Vagina (tissue), 2 donors: ENCODE data around the gene NEK6. TPM values are rescaled to one million over a fixed set of nuclear protein-coding genes. Genes with fewer than 3 reads are reported as not detected.

Experiments
- DNase-seq, 2 donors: peaks; one replicate each; pipeline ENCODE4 v3.0.0-alpha.2; 2017; ENCODE audit errors: extremely low spot score in 2 of 2
- H3K27ac ChIP-seq: fragments of 200-600 bp; sonication (generic); one replicate; pipeline ENCODE4 v1.5.1; 2019
- H3K27me3 ChIP-seq: fragments of 200-600 bp; sonication (generic); one replicate; pipeline ENCODE4 v1.5.1; 2019
- H3K36me3 ChIP-seq, 2 donors: fragments of 200-600 bp; sonication (generic); one replicate each; pipeline ENCODE4 v1.5.1; 2017 to 2019
- H3K4me1 ChIP-seq: fragments of 200-600 bp; sonication (generic); one replicate; pipeline ENCODE4 v1.5.1; 2019
- H3K4me3 ChIP-seq, 2 donors: fragments of 200-600 bp; sonication (generic); 1 replicate in 1 of 2; 2 replicates in 1 of 2; pipeline ENCODE4 v1.5.1; 2016 to 2019
- H3K9me3 ChIP-seq: fragments of 200-600 bp; sonication (generic); one replicate; pipeline ENCODE4 v1.5.1; 2019
- CTCF ChIP-seq, 3 experiments: fragments of 450-650 bp in 2 of 3; fragments of 200-600 bp in 1 of 3; sonication (generic) in 1 of 3; IDR thresholded peaks; one replicate each; pipeline ENCODE4 v1.5.1; 2017 to 2019; ENCODE audit warnings: antibody characterized with exemption in 3 of 3, mild to moderate bottlenecking in 2 of 3, moderate library complexity in 2 of 3
- POLR2A ChIP-seq, 2 donors: fragments of 450-650 bp; IDR thresholded peaks; one replicate each; pipeline ENCODE4 v1.6.1; 2017; ENCODE audit warnings: antibody characterized with exemption in 2 of 2, mild to moderate bottlenecking in 2 of 2, moderate library complexity in 2 of 2
- POLR2AphosphoS5 ChIP-seq, 2 donors: sonication (generic); formaldehyde crosslinking; IDR thresholded peaks; one replicate each; pipeline ENCODE4 v1.9.0; 2017; ENCODE audit warnings: antibody characterized with exemption in 2 of 2, mild to moderate bottlenecking in 2 of 2, low read depth in 1 of 2; ENCODE audit not compliant: insufficient read depth in 1 of 2
- intact Hi-C: fragments of 100-400 bp; cut with DNase I; formaldehyde crosslinking; loops from one replicate; pipeline ENCODE4 v1.15.1; 2023
- total RNA-seq: library from RNA; depleted of rRNA; stranded (reverse); fragments of >200 nt; gene quantifications from one replicate; pipeline ENCODE4 v1.2.3, GENCODE V29; 2016

NEK6 gene
- total RNA-seq, 1 donor from 2014 or later = 44.4 TPM

- TF ChIP-seq CTCF (IDR thresholded peaks at IDR 0.05) = no peak
- no peak for TF ChIP-seq POLR2A (IDR thresholded peaks at IDR 0.05)
- no peak for TF ChIP-seq POLR2AphosphoS5 (IDR thresholded peaks at IDR 0.05; ENCODE audit: insufficient read depth in 1 of 2, low read depth in 1 of 2)
- Histone ChIP-seq H3K27me3 (no peaks in the 10 kb centered on the region), H3K4me1 (no peaks in the 10 kb centered on the region), H3K4me3 (no peak overlapping the region), H3K27ac (no peak overlapping the region), H3K9me3 (no peaks in the 10 kb centered on the region), H3K36me3 (no peaks in the 10 kb centered on the region)
- intact Hi-C loops = loop anchor here (5.0 kb wide), 1 partner anchor 182 kb away; no protein-coding TSS in a partner anchor
- DNase-seq = no peak
These were observed 51.9 kb downstream of the NEK6 start for GRCh38 chr9:124309667-124310084.

GRCh38 chr9:124311283-124311682, 53.5 kb downstream of the NEK6 start:
- intact Hi-C loops = loop anchor here (5.0 kb wide), 1 partner anchor 184 kb away; no protein-coding TSS in a partner anchor
- Histone ChIP-seq H3K27ac (no peak overlapping the region), H3K4me1 (no peaks in the 10 kb centered on the region), H3K27me3 (no peaks in the 10 kb centered on the region), H3K9me3 (no peaks in the 10 kb centered on the region), H3K4me3 (no peak overlapping the region), H3K36me3 (no peaks in the 10 kb centered on the region)
- no peak for DNase-seq
- TF ChIP-seq POLR2A (IDR thresholded peaks at IDR 0.05) = no peak

GRCh38 chr9:124312290-124313265, 54.8 kb downstream of the NEK6 start:
- intact Hi-C loops = loop anchor here (5.0 kb wide), 1 partner anchor 185 kb away; no protein-coding TSS in a partner anchor
- no peaks in the 10 kb centered on the region for H3K27me3 ChIP-seq
- DNase-seq = no peak
- no peak overlapping the region for H3K4me3 ChIP-seq
- no peaks in the 10 kb centered on the region for H3K4me1 ChIP-seq
- H3K27ac ChIP-seq = no peak overlapping the region
- H3K9me3 ChIP-seq = no peaks in the 10 kb centered on the region
- no peaks in the 10 kb centered on the region for H3K36me3 ChIP-seq
- TF ChIP-seq POLR2A (IDR thresholded peaks at IDR 0.05) (no peak), CTCF (IDR thresholded peaks at IDR 0.05) (no peak), POLR2AphosphoS5 (IDR thresholded peaks at IDR 0.05; ENCODE audit: insufficient read depth in 1 of 2, low read depth in 1 of 2) (no peak)

GRCh38 chr9:124313940-124314339, 56.2 kb downstream of the NEK6 start:
- H3K4me1 ChIP-seq = no peaks in the 10 kb centered on the region
- H3K9me3 ChIP-seq = no peaks in the 10 kb centered on the region
- DNase-seq = no peak
- no peak for TF ChIP-seq POLR2AphosphoS5 (IDR thresholded peaks at IDR 0.05; ENCODE audit: insufficient read depth in 1 of 2, low read depth in 1 of 2)
- no peak for TF ChIP-seq POLR2A (IDR thresholded peaks at IDR 0.05)
- intact Hi-C loops = loop anchor here (5.0 kb wide), 1 partner anchor 187 kb away; no protein-coding TSS in a partner anchor
- H3K27me3 ChIP-seq = no peaks in the 10 kb centered on the region
- no peak overlapping the region for H3K4me3 ChIP-seq
- no peaks in the 10 kb centered on the region for H3K36me3 ChIP-seq
- H3K27ac ChIP-seq = no peak overlapping the region

- H3K4me3 ChIP-seq = no peak overlapping the region
- TF ChIP-seq POLR2A (IDR thresholded peaks at IDR 0.05) (no peak), POLR2AphosphoS5 (IDR thresholded peaks at IDR 0.05; ENCODE audit: insufficient read depth in 1 of 2, low read depth in 1 of 2) (no peak), CTCF (IDR thresholded peaks at IDR 0.05) (no peak)
- H3K27ac ChIP-seq = no peak overlapping the region
- no peaks in the 10 kb centered on the region for H3K36me3 ChIP-seq
- peaks cover 5% of the 10 kb centered on the region for H3K4me1 ChIP-seq
- H3K9me3 ChIP-seq = no peaks in the 10 kb centered on the region
- intact Hi-C loops = no loop called here
- no peak for DNase-seq
- no peaks in the 10 kb centered on the region for H3K27me3 ChIP-seq
These were observed 58.1 kb downstream of the NEK6 start for GRCh38 chr9:124315882-124316281.
